HL-60 (cell line): ENCODE data around the gene AZIN2.

Source experiments
- DNase-seq, 2 experiments: peaks; one replicate each; pipeline ENCODE4 v3.0.0-alpha.2; 2010 to 2020; ENCODE audit warnings: low read depth in 1 of 2, low spot score in 1 of 2
- H3K27ac ChIP-seq: fragments of 250-450 bp; sonication (Bioruptor Pico); replicated peaks from 2 replicates; pipeline ENCODE4 v1.5.1; 2020; ENCODE audit warnings: mild to moderate bottlenecking, moderate library complexity
- H3K27me3 ChIP-seq: fragments of 250-450 bp; sonication (Bioruptor Pico); 2 replicates; pipeline ENCODE4 v1.5.1; 2021; ENCODE audit warnings: mild to moderate bottlenecking, moderate library complexity; ENCODE audit not compliant: insufficient read depth, poor library complexity, severe bottlenecking
- H3K4me3 ChIP-seq: replicated peaks from 2 replicates; pipeline ENCODE4 v1.5.1; 2011; ENCODE audit warnings: mild to moderate bottlenecking, control low read depth, low read length; ENCODE audit not compliant: insufficient read depth
- GABPA ChIP-seq: IDR thresholded peaks from 2 replicates; pipeline ENCODE4 v1.6.1; 2012; ENCODE audit warnings: low read depth
- POLR2AphosphoS5 ChIP-seq: IDR thresholded peaks from 2 replicates; pipeline ENCODE4 v1.6.1; 2012; ENCODE audit warnings: low read depth
- SPI1 ChIP-seq: IDR thresholded peaks from 2 replicates; pipeline ENCODE4 v1.6.1; 2012; ENCODE audit warnings: low read depth, mild to moderate bottlenecking, borderline replicate concordance
- TF ChIP-seq, protein P1 (sequence below): IDR thresholded peaks from one replicate; pipeline ENCODE4 v1.5.1; 2011; ENCODE audit warnings: low read length, control low read depth, inconsistent platforms; ENCODE audit not compliant: insufficient read depth
- TF ChIP-seq, protein P2 (sequence below): IDR thresholded peaks from 2 replicates; pipeline ENCODE4 v1.6.1; 2012; ENCODE audit warnings: low read depth; ENCODE audit not compliant: insufficient replicate concordance

The AZIN2 gene

DNA sequence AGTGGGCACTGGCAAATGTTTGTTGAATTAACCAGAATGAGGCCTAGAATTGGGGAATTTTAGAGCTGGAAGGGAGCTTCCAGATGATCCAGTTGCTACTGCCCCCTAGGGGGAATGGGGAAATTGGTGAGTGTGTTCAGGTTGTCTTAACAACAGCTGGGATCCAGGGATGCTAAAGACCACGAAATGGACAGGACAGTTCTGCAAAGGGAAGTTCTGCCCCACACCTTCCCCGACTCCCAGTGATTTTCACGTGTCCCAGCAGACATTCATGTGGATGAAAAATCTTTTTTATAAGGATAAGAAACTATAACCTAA, 67.0 kb downstream of the AZIN2 start:
- no peak overlapping the region for H3K27ac ChIP-seq
- TF ChIP-seq GABPA (no peak), POLR2AphosphoS5 (no peak), SPI1 (no peak)
- TF ChIP-seq, protein P1, sequence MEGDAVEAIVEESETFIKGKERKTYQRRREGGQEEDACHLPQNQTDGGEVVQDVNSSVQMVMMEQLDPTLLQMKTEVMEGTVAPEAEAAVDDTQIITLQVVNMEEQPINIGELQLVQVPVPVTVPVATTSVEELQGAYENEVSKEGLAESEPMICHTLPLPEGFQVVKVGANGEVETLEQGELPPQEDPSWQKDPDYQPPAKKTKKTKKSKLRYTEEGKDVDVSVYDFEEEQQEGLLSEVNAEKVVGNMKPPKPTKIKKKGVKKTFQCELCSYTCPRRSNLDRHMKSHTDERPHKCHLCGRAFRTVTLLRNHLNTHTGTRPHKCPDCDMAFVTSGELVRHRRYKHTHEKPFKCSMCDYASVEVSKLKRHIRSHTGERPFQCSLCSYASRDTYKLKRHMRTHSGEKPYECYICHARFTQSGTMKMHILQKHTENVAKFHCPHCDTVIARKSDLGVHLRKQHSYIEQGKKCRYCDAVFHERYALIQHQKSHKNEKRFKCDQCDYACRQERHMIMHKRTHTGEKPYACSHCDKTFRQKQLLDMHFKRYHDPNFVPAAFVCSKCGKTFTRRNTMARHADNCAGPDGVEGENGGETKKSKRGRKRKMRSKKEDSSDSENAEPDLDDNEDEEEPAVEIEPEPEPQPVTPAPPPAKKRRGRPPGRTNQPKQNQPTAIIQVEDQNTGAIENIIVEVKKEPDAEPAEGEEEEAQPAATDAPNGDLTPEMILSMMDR = no peak
- TF ChIP-seq, protein P2, sequence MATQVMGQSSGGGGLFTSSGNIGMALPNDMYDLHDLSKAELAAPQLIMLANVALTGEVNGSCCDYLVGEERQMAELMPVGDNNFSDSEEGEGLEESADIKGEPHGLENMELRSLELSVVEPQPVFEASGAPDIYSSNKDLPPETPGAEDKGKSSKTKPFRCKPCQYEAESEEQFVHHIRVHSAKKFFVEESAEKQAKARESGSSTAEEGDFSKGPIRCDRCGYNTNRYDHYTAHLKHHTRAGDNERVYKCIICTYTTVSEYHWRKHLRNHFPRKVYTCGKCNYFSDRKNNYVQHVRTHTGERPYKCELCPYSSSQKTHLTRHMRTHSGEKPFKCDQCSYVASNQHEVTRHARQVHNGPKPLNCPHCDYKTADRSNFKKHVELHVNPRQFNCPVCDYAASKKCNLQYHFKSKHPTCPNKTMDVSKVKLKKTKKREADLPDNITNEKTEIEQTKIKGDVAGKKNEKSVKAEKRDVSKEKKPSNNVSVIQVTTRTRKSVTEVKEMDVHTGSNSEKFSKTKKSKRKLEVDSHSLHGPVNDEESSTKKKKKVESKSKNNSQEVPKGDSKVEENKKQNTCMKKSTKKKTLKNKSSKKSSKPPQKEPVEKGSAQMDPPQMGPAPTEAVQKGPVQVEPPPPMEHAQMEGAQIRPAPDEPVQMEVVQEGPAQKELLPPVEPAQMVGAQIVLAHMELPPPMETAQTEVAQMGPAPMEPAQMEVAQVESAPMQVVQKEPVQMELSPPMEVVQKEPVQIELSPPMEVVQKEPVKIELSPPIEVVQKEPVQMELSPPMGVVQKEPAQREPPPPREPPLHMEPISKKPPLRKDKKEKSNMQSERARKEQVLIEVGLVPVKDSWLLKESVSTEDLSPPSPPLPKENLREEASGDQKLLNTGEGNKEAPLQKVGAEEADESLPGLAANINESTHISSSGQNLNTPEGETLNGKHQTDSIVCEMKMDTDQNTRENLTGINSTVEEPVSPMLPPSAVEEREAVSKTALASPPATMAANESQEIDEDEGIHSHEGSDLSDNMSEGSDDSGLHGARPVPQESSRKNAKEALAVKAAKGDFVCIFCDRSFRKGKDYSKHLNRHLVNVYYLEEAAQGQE = no peak
- no peak for DNase-seq
- H3K4me3 ChIP-seq = no peak overlapping the region
- no peaks in the 10 kb centered on the region for H3K27me3 ChIP-seq

DNA sequence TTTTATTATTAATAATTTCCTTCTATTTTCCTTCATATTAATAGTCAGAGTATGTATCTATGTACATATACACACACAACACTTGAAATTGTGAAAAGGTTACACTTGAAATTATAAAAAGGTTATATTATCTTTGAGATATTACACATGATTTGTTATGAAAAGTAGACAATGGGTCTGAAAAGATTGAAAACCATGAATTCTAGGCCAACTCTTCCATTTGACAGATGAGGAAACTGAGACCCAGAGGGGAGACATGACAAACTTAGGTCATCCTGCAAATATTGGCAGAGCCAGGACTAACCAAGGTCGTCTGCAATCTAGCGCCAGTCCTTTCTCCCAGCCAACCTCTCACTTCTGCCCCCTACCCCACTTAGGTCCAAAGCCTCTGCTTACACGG, 67.7 kb downstream of the AZIN2 start:
- H3K27ac ChIP-seq = no peak overlapping the region
- H3K27me3 ChIP-seq = no peaks in the 10 kb centered on the region
- TF ChIP-seq POLR2AphosphoS5 (no peak), GABPA (no peak), SPI1 (no peak)
- TF ChIP-seq, protein P2 = no peak
- TF ChIP-seq, protein P1 = no peak
- DNase-seq = no peak
- H3K4me3 ChIP-seq = no peak overlapping the region

DNA sequence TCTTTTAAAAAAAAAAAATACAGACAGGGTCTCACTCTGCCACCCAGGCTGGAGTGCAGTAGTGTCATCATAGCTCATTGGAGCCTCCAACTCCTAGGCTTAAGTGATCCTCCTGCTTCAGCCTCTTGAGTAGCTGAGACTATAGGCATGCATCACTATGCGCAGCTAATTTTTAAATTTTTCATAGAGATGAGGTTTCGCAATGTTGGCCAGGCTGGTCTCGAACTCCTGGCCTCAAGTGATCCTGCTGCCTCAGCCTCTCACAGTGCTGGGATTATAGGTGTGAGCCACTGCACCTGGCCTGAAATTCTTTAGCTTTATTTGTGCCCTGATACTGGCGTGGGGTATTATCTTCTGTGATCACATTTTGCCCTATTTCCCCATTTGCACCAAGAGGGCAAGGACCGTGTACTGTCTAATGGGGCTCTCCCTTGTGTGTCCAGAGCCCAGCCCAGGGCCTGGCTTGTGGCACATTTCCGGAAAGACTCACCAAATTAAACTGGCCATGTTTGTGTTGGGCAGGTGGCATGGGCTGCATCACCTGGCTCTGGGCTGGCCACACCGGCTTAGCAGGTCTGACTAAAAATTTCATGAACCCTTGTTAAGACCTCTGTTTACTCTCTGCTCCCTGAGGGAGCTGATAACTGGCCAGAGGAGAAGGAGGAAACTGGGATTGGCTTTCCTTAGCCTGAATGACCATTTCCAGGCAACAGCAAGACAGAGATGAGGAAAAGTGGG, 68.7 kb downstream of the AZIN2 start:
- no peak for TF ChIP-seq SPI1
- TF ChIP-seq GABPA = no peak
- TF ChIP-seq, protein P1 = no peak
- TF ChIP-seq, protein P2 = no peak
- no peak for TF ChIP-seq POLR2AphosphoS5
- no peak overlapping the region for H3K4me3 ChIP-seq
- no peak for DNase-seq
- H3K27me3 ChIP-seq = no peaks in the 10 kb centered on the region
- H3K27ac ChIP-seq = no peak overlapping the region
